K562 (cell line): ENCODE measurements around the gene RAB27B. TPM values are rescaled to one million over a fixed set of nuclear protein-coding genes. Genes with fewer than 3 reads are reported as not detected.
A peak's percentile ranks its signal among the peaks of the same experiment; 100 is the strongest.

Experiments used
- ATAC-seq: fragments of 200-7000 bp; cut with Tn5 transposase; 3 replicates; pipeline ENCODE4 v1.9.1; 2020; ENCODE audit warnings: moderate library complexity
- BruUV-seq: library from RNA; stranded (reverse); fragments of 400-500 nt; replicated peaks from 2 replicates; lab custom pipeline; 2021; lab: Mats Ljungman, UMichigan
- CTCF ChIA-PET: fragments of 300-600 bp; formaldehyde crosslinking; extraction: SDS; loops from one replicate; lab custom pipeline; 2021; ENCODE audit warnings: low intra/inter-chr PET ratio; lab: Yijun Ruan, JAX
- POLR2A ChIA-PET: fragments of 300-600, 350-650 bp; sonication (Branson Sonifier 250); formaldehyde crosslinking; extraction: SDS; loops from one replicate; lab custom pipeline; 2021; ENCODE audit warnings: antibody characterized with exemption, inconsistent platforms; lab: Yijun Ruan, JAX
- DNase-seq, 4 experiments: peaks; one replicate each; pipeline versions ENCODE4 v3.0.0 to v3.0.0-alpha.2; 2011 to 2018; ENCODE audit warnings: low spot score in 3 of 4, mixed read lengths in 3 of 4; ENCODE audit errors: extremely low read depth in 1 of 4
- FAIRE-seq: peaks from 2 replicates; lab custom pipeline; 2011; peaks lifted over from hg19 to GRCh38; lab: Jason Lieb, UNC
- H2AFZ ChIP-seq: 2 replicates; pipeline ENCODE4 v1.6.0; 2011; ENCODE audit warnings: low read depth, low read length, control low read depth, inconsistent platforms
- H3K27ac ChIP-seq: fragments of 200-600 bp; 3 replicates; pipeline ENCODE4 v1.8.0; 2011; ENCODE audit warnings: low read depth, mild to moderate bottlenecking, control low read depth, inconsistent platforms, low read length, moderate library complexity, mixed read lengths; ENCODE audit errors: extremely low read depth
- H3K27me3 ChIP-seq, 2 experiments: fragments of 300-600 bp in 1 of 2; 2 replicates in 1 of 2; 3 replicates in 1 of 2; pipeline versions ENCODE4 v1.6.0 to v1.8.0; 2011; ENCODE audit warnings: inconsistent platforms in 2 of 2, low read length in 2 of 2, mild to moderate bottlenecking in 1 of 2, mixed read lengths in 1 of 2, moderate library complexity in 1 of 2; ENCODE audit not compliant: control insufficient read depth in 2 of 2, insufficient read depth in 2 of 2
- H3K36me3 ChIP-seq: fragments of 300-600 bp; 3 replicates; pipeline ENCODE4 v1.8.0; 2011; ENCODE audit warnings: mild to moderate bottlenecking, low read length, inconsistent platforms; ENCODE audit not compliant: control insufficient read depth, insufficient read depth
- H3K4me1 ChIP-seq, 2 experiments: fragments of 200-600 bp in 1 of 2; replicated peaks in 1 of 2; 2 replicates in 1 of 2; 3 replicates in 1 of 2; pipeline versions ENCODE4 v1.5.1 to v1.8.0; 2011; ENCODE audit warnings: inconsistent platforms in 2 of 2, low read length in 2 of 2, mild to moderate bottlenecking in 1 of 2, mixed read lengths in 1 of 2, moderate library complexity in 1 of 2; ENCODE audit not compliant: control insufficient read depth in 2 of 2, insufficient read depth in 2 of 2
- H3K4me2 ChIP-seq: 2 replicates; pipeline ENCODE4 v1.6.1; 2011; ENCODE audit warnings: low read length, control low read depth, inconsistent platforms, mixed read lengths; ENCODE audit not compliant: insufficient read depth
- H3K4me3 ChIP-seq: fragments of 200-600 bp; sonication (generic), shearing (Covaris generic); 2 replicates; pipeline ENCODE4 v1.5.1; 2016; ENCODE audit warnings: control low read depth, inconsistent platforms
- H3K79me2 ChIP-seq: fragments of 200-600 bp; 3 replicates; pipeline ENCODE4 v1.8.0; 2011; ENCODE audit warnings: low read length, inconsistent platforms; ENCODE audit not compliant: control insufficient read depth, insufficient read depth
- H3K9ac ChIP-seq, 2 experiments: 2 replicates each; pipeline versions ENCODE4 v1.6.0 to v1.6.1; 2011; ENCODE audit warnings: low read depth in 2 of 2, low read length in 2 of 2, control low read depth in 1 of 2, inconsistent platforms in 1 of 2, mild to moderate bottlenecking in 1 of 2, mixed read lengths in 1 of 2; ENCODE audit not compliant: insufficient read depth in 1 of 2
- H3K9me1 ChIP-seq: one replicate; pipeline ENCODE4 v1.6.0; 2011; ENCODE audit warnings: inconsistent platforms, mild to moderate bottlenecking, low read length, moderate library complexity; ENCODE audit not compliant: control insufficient read depth, insufficient read depth
- H3K9me3 ChIP-seq: replicated peaks from 2 replicates; pipeline ENCODE4 v1.5.1; 2011; ENCODE audit warnings: low read depth, low read length, inconsistent platforms; ENCODE audit not compliant: control insufficient read depth, insufficient read depth
- H4K20me1 ChIP-seq: replicated peaks from 2 replicates; pipeline ENCODE4 v1.6.1; 2011; ENCODE audit warnings: low read length, inconsistent platforms, mixed read lengths; ENCODE audit not compliant: control insufficient read depth, insufficient read depth
- ARID1B ChIP-seq: fragments of 450-650 bp; IDR thresholded peaks from 2 replicates; pipeline ENCODE4 v1.6.1; 2016; ENCODE audit warnings: antibody characterized with exemption, mild to moderate bottlenecking, inconsistent platforms
- BACH1 ChIP-seq: fragments of 200-800 bp; sonication (Bioruptor generic); IDR thresholded peaks from 2 replicates; pipeline ENCODE4 v1.6.1; 2016; ENCODE audit warnings: missing genetic modification characterization, missing compliant biosample characterization
- BCOR ChIP-seq: fragments of 450-650 bp; IDR thresholded peaks from 2 replicates; pipeline ENCODE4 v1.6.1; 2016
- HIVEP1 ChIP-seq: fragments of 250-450 bp; sonication (Bioruptor Pico); IDR thresholded peaks from 2 replicates; pipeline ENCODE4 v1.4.0; 2020; ENCODE audit warnings: mild to moderate bottlenecking
- HMG20B ChIP-seq: fragments of 250-450 bp; sonication (Bioruptor Pico); IDR thresholded peaks from 2 replicates; pipeline ENCODE4 v1.5.0; 2021; ENCODE audit warnings: mild to moderate bottlenecking
- MCM5 ChIP-seq: fragments of 450-650 bp; IDR thresholded peaks from 2 replicates; pipeline ENCODE4 v1.6.1; 2016; ENCODE audit warnings: low read depth
- NFYB ChIP-seq: IDR thresholded peaks from 2 replicates; pipeline ENCODE4 v1.6.1; 2011; ENCODE audit warnings: mild to moderate bottlenecking, moderate library complexity; ENCODE audit not compliant: insufficient read length; ENCODE audit errors: extremely low read depth
- RBM25 ChIP-seq: fragments of 200-400 bp; formaldehyde crosslinking; IDR thresholded peaks from 2 replicates; pipeline ENCODE4 v1.6.1; 2018; ENCODE audit warnings: low read length, low read depth, moderate library complexity; ENCODE audit not compliant: severe bottlenecking
- ZNF347 ChIP-seq: fragments of 450-650 bp; formaldehyde crosslinking; IDR thresholded peaks from 2 replicates; pipeline ENCODE4 v1.4.0; 2020; ENCODE audit warnings: low read depth, mild to moderate bottlenecking, moderate library complexity
- ZNF589 ChIP-seq: fragments of 200-800 bp; sonication (Bioruptor generic); IDR thresholded peaks from 2 replicates; pipeline ENCODE4 v1.6.1; 2016; ENCODE audit warnings: low read depth, missing genetic modification characterization, missing compliant biosample characterization
- WGBS: fragments of 100-300 bp; shearing (Covaris generic); methylation state at CpG from one replicate; pipeline ENCODE4 v1.1.6; 2016; ENCODE audit warnings: low coverage, mixed read lengths; ENCODE audit not compliant: insufficient coverage; ENCODE audit errors: missing lambda C conversion rate; 5-methylcytosine and 5-hydroxymethylcytosine counted together
- in situ Hi-C: fragments of 300-500 bp; cut with MboI; formaldehyde crosslinking; loops from 4 replicates; pipeline ENCODE4 v1.15.0; 2018; ENCODE audit warnings: inconsistent platforms, mixed read lengths
- intact Hi-C: fragments of 100-400 bp; cut with micrococcal nuclease; formaldehyde crosslinking; loops from 2 replicates; pipeline ENCODE4 v1.14.2; 2022
- polyA plus RNA-seq, 8 experiments: library from polyadenylated mRNA; depleted of rRNA in 4 of 8; stranded (reverse) in 5 of 8; unstranded in 3 of 8; fragments of >200 nt; fragmentation: Nextera tagmentation in 2 of 8; fragmentation: Illumina TruSeq in 1 of 8; extraction: Ambion mirVana in 2 of 8; extraction: Trizol in 1 of 8; gene quantifications; 2 replicates each; pipeline versions ENCODE4 v1.2.1 to v1.2.3, GENCODE V29; 2011 to 2014; ENCODE audit warnings: inconsistent platforms in 1 of 8, missing spikeins in 1 of 8
- total RNA-seq, 7 experiments: library from RNA; depleted of rRNA in 6 of 7; stranded (reverse); fragments of >200 nt in 6 of 7; fragmentation: Illumina TruSeq in 2 of 7; extraction: Trizol in 2 of 7; gene quantifications; 2 replicates each; pipeline versions ENCODE4 v1.2.1 to v1.2.3, GENCODE V29; 2011 to 2021; ENCODE audit warnings: low replicate concordance in 1 of 7
- TF ChIP-seq, protein P1 (sequence below): fragments of 450-650 bp; conservative IDR thresholded peaks from 2 replicates; pipeline ENCODE4 v1.6.1; 2016; ENCODE audit warnings: missing genetic modification characterization, low read depth, mild to moderate bottlenecking, missing compliant biosample characterization, moderate library complexity
- TF ChIP-seq, protein P2 (sequence below): fragments of 450-650 bp; IDR thresholded peaks from 2 replicates; pipeline ENCODE4 v1.6.1; 2018; ENCODE audit warnings: mild to moderate bottlenecking, low read depth; ENCODE audit not compliant: partially characterized antibody

Gene RAB27B
- total and polyA plus RNA-seq, 9 of the 15 experiments (the other 6 are each of a cell fraction or from before 2014, with no cell fraction given), result 0.44 to 5.7 (median 1.2) TPM

DNA sequence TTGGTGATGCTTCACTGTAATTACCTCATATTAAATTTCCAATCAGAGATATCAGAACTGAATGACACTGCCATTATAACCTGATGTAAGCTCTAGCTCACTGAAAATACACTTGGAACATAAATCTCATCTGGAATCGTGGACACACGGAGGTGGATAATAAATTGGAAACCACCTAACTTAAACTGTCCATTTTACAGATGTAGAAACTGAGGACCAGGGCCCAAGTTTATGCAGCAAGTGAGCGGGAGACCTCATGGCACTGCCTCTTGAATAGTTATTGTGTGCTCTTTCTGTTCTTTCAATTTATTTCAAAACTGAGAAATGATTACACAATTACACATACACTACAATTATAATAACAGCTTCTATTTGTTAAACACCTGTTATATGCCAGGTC is 110.2 kb downstream of the RAB27B start:
- TF ChIP-seq HMG20B (CRISPR knock-in tag) (no peak), BCOR (peak; percentile 36; the same call in 1 of the 2 replicates), NFYB (no peak), RBM25 (peak; percentile 89), ZNF589 (CRISPR knock-in tag) (no peak), HIVEP1 (CRISPR knock-in tag) (no peak), ZNF347 (CRISPR knock-in tag) (no peak), MCM5 (no peak), ARID1B (no peak), BACH1 (tag) (no peak)
- TF ChIP-seq, protein P1, sequence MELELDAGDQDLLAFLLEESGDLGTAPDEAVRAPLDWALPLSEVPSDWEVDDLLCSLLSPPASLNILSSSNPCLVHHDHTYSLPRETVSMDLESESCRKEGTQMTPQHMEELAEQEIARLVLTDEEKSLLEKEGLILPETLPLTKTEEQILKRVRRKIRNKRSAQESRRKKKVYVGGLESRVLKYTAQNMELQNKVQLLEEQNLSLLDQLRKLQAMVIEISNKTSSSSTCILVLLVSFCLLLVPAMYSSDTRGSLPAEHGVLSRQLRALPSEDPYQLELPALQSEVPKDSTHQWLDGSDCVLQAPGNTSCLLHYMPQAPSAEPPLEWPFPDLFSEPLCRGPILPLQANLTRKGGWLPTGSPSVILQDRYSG (tag), result no peak
- TF ChIP-seq, protein P2, sequence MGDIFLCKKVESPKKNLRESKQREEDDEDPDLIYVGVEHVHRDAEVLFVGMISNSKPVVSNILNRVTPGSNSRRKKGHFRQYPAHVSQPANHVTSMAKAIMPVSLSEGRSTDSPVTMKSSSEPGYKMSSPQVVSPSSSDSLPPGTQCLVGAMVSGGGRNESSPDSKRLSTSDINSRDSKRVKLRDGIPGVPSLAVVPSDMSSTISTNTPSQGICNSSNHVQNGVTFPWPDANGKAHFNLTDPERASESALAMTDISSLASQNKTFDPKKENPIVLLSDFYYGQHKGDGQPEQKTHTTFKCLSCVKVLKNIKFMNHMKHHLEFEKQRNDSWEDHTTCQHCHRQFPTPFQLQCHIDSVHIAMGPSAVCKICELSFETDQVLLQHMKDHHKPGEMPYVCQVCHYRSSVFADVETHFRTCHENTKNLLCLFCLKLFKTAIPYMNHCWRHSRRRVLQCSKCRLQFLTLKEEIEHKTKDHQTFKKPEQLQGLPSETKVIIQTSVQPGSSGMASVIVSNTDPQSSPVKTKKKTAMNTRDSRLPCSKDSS, result no peak
- TF ChIP-seq, all 486 proteins: peak for 2
- H2AFZ ChIP-seq, result no peak overlapping the region
- no peak overlapping the region for H3K4me2 ChIP-seq
- in situ Hi-C loops (no loop called here), intact Hi-C loops (no loop called here)
- no peaks in the 10 kb centered on the region for H3K4me1 ChIP-seq
- no peaks in the 10 kb centered on the region for H3K9me3 ChIP-seq
- FAIRE-seq (no peak), DNase-seq (no peak), ATAC-seq (no peak)
- ChIA-PET CTCF (no interaction called here), POLR2A (interaction anchor here (0.5 kb wide), 1 partner anchor 180 kb away, joined by 3 read pairs; no protein-coding TSS in a partner anchor)
- 39% methylated on average over 3 of the region's 3 CpGs for whole genome bisulfite sequencing
- H3K36me3 ChIP-seq, result no peaks in the 10 kb centered on the region
- H4K20me1 ChIP-seq, result no peaks in the 10 kb centered on the region
- H3K79me2 ChIP-seq, result no peaks in the 10 kb centered on the region
- BruUV-seq, result no TSS peak
- H3K9me1 ChIP-seq, result no peaks in the 10 kb centered on the region
- no peak overlapping the region for H3K27ac ChIP-seq
- no peak overlapping the region for H3K9ac ChIP-seq
- no peak overlapping the region for H3K4me3 ChIP-seq
- H3K27me3 ChIP-seq, result no peaks in the 10 kb centered on the region
